Lung (tissue), 12 donors: ENCODE results near the gene TTLL8. TPM values are rescaled to one million over a fixed set of nuclear protein-coding genes. Genes with fewer than 3 reads are reported as not detected.

Source experiments
- ATAC-seq: fragments of 200-7000 bp; cut with Tn5 transposase; one replicate; pipeline ENCODE4 v1.9.1; 2020; ENCODE audit warnings: moderate number of reproducible peaks; ENCODE audit not compliant: insufficient read depth, low FRiP score
- DNase-seq, 3 donors: peaks; one replicate each; pipeline ENCODE4 v3.0.0-alpha.2; 2013 to 2017
- H3K27ac ChIP-seq, 2 donors: one replicate each; pipeline ENCODE4 v1.5.1; 2013; ENCODE audit warnings: mild to moderate bottlenecking in 2 of 2, moderate library complexity in 2 of 2, control low read depth in 1 of 2, inconsistent platforms in 1 of 2, low read depth in 1 of 2, low read length in 1 of 2
- H3K27me3 ChIP-seq, 3 donors: one replicate each; pipeline ENCODE4 v1.5.1; 2013; ENCODE audit warnings: low read length in 2 of 3; ENCODE audit not compliant: control insufficient read depth in 3 of 3, insufficient read depth in 3 of 3
- H3K36me3 ChIP-seq, 4 donors: one replicate each; pipeline ENCODE4 v1.5.1; 2013; ENCODE audit warnings: low read length in 4 of 4, mild to moderate bottlenecking in 1 of 4, moderate library complexity in 1 of 4; ENCODE audit not compliant: control insufficient read depth in 4 of 4, insufficient read depth in 4 of 4
- H3K4me1 ChIP-seq, 5 donors: one replicate each; pipeline ENCODE4 v1.5.1; 2013; ENCODE audit warnings: low read length in 5 of 5, mild to moderate bottlenecking in 2 of 5, moderate library complexity in 1 of 5; ENCODE audit not compliant: control insufficient read depth in 5 of 5, insufficient read depth in 5 of 5
- H3K4me3 ChIP-seq: one replicate; pipeline ENCODE4 v1.5.1; 2013; ENCODE audit warnings: mild to moderate bottlenecking, control low read depth, moderate library complexity
- H3K9ac ChIP-seq, 2 donors: one replicate each; pipeline ENCODE4 v1.5.1; 2013; ENCODE audit warnings: low read length in 2 of 2, control low read depth in 1 of 2; ENCODE audit not compliant: insufficient read depth in 1 of 2
- H3K9me3 ChIP-seq, 4 donors: one replicate each; pipeline ENCODE4 v1.5.1; 2013; ENCODE audit warnings: low read length in 3 of 4, mild to moderate bottlenecking in 1 of 4, moderate library complexity in 1 of 4; ENCODE audit not compliant: control insufficient read depth in 4 of 4, insufficient read depth in 3 of 4
- WGBS, 2 donors: extraction: QIAGEN DNeasy Blood & Tissue Kit; methylation state at CpG; one replicate each; pipeline ENCODE4 v1.1.7; 2013; 5-methylcytosine and 5-hydroxymethylcytosine counted together
- polyA plus RNA-seq, 2 donors: library from polyadenylated mRNA; stranded (reverse); fragments of 200-250 nt; gene quantifications; one replicate each; pipeline ENCODE4 v1.2.1, GENCODE V29; 2013
- total RNA-seq, 2 donors: library from RNA; depleted of rRNA in 1 of 2; stranded (reverse); fragments of >200 nt in 1 of 2; gene quantifications; one replicate each; pipeline ENCODE4 v1.2.1, GENCODE V29; 2014 to 2021
- TF ChIP-seq, protein P1 (sequence below): IDR thresholded peaks from 2 replicates; pipeline ENCODE4 v1.5.1; 2012; ENCODE audit warnings: mild to moderate bottlenecking; ENCODE audit errors: control extremely low read depth, extremely low read depth
- donor health status: control.
- donor health status: control.
- donor health status: Bipolar disorder and iron deficiency.
- donor health status: healthy.
- donor health status: DM: yes; HTN: yes; CAD: no.

TTLL8 gene
- total and polyA plus RNA-seq, 4 donors = not detected

DNA sequence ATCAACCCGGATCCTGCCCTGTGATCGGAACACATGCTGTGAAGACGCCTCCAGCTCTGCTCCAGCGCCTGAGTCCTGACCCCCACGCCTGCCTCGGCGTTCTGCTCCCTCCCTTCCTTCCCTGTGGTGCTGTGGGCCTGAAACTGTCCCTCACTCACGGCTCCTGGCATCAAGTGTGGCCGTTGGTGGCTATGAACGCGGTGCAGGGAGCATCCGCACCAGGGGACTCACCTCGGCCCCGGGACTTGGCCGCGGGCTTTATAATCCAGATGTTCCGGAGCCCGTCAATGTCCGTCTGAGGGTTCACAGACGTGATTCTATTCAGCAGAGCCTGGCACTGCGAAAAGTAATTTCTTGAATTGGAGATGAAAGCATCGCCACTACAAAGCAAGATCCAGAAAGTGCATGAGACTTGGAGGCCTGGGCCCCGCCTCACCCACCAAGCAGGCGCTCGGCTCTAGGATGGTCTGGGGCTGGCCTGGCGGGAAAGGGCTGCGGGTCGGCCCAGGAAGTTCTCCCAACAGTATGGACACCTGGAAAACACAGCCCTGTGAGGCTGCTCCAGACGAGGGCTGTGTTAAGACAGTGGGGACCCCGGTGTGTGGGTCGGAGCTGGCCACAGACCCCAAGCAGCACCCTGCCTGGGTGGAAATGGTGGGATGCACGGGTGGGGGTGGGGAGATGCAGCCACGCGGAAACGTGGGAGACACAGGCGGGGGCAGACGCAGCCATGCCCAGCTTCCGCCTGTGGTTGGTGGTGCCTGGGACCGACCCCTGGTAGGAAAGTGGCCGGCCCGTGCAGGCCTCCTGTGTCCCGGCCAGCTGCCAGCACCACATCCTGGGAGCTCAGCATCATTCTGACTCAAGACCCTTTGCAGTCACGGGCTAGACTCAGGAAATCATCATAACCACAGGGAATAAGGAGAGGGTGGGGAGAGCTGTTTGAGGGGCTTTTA is 23.7 kb downstream of the TTLL8 start:
- WGBS, 2 donors = 73 to 86% methylated on average over 43 of the region's 43 CpGs
- no peak overlapping the region for H3K9ac ChIP-seq
- TF ChIP-seq, protein P1, sequence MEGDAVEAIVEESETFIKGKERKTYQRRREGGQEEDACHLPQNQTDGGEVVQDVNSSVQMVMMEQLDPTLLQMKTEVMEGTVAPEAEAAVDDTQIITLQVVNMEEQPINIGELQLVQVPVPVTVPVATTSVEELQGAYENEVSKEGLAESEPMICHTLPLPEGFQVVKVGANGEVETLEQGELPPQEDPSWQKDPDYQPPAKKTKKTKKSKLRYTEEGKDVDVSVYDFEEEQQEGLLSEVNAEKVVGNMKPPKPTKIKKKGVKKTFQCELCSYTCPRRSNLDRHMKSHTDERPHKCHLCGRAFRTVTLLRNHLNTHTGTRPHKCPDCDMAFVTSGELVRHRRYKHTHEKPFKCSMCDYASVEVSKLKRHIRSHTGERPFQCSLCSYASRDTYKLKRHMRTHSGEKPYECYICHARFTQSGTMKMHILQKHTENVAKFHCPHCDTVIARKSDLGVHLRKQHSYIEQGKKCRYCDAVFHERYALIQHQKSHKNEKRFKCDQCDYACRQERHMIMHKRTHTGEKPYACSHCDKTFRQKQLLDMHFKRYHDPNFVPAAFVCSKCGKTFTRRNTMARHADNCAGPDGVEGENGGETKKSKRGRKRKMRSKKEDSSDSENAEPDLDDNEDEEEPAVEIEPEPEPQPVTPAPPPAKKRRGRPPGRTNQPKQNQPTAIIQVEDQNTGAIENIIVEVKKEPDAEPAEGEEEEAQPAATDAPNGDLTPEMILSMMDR = no peak
- no peak for ATAC-seq
- no peaks in the 10 kb centered on the region for H3K36me3 ChIP-seq
- H3K4me1 ChIP-seq = no peaks in the 10 kb centered on the region
- no peak for DNase-seq
- no peaks in the 10 kb centered on the region for H3K27me3 ChIP-seq
- H3K9me3 ChIP-seq = peaks cover 0 to 6% (median under 1%) of the 10 kb centered on the region in 4 donors
- no peak overlapping the region for H3K27ac ChIP-seq
- no peak overlapping the region for H3K4me3 ChIP-seq

DNA sequence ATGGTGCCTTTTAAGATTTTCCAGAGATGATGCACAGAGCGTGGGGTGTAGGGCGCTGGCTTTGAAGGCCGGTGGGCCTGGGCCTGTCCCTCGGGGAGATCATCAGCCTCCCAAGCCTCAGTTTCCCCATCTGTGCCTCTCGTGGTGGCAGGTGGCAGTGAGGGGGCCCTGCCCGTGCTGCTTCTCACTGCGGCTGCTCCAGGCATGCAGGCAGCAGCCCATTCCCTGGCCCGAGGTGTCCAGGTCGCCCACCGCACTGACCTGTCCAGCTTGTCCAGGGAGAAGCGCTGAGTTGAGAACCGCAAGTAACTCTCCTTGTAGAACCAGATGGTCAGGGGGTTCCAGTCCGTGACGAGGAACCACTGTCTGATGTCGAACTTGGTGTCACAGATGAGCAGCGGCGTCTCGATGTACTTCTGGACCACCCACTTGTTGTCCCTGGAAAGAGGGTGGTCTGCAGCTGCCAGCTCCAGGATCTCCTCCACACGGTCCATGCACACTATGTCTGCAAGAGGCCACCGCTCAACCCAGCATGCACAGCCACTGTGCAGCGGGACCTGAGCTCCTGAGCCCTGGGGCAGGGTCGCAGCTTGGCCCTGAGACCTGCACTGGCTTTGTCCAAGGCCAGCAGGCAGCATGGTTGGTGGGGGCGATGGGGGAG is 25.0 kb downstream of the TTLL8 start:
- WGBS, 2 donors = 90 to 94% methylated on average over 23 of the region's 23 CpGs

DNA sequence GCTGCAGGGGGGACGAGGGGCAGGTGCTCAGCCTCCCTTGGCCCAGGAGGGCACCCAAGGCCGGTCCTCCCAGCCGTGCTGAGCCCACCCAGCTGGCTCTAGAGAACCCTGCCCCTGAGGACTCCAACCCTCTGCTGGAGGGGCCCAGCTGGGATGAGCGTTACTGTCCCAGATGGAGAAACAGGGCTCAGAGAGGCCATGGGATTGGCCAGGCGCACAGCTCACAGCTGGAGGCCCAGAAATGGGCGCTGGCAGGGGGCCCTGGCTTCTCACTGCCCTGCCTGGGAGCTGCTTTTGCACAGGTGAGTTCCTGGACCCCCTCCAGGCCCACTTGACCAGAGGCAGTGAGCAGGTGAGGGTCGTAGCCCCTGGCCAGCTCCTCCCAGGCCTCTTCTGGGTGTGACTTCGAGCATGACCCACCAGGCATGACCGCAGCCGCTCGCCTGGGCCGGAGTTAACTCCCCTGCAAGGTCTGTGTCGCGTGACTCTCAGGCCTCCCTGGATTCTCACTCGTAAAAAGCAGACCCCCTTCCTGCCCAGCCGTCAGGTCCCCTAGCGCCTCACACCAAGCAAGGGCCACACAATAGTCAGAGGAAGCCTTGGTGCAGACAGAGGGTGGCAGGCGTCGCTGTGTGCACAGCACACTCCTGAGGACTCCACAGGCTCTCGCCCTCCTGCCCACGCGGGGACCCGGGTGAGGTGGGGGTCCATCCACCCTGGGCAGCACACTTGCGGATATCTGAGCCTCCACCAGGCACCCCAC is 25.8 kb downstream of the TTLL8 start:
- Histone ChIP-seq H3K9me3 (peaks cover 0 to 6% (median 0%) of the 10 kb centered on the region in 4 donors), H3K4me1 (no peaks in the 10 kb centered on the region), H3K4me3 (no peak overlapping the region), H3K9ac (no peak overlapping the region), H3K27me3 (no peaks in the 10 kb centered on the region), H3K27ac (no peak overlapping the region), H3K36me3 (no peaks in the 10 kb centered on the region)
- TF ChIP-seq, protein P1 = no peak
- ATAC-seq (no peak), DNase-seq (no peak)
- WGBS, 2 donors = 86 to 90% methylated on average over 23 to 24 of the region's 24 CpGs

More for the DNA sequence above, 25.0 kb downstream of the TTLL8 start:
- H3K9me3 ChIP-seq = peaks cover 0 to 6% (median 0%) of the 10 kb centered on the region in 4 donors
- no peak overlapping the region for H3K27ac ChIP-seq
- H3K36me3 ChIP-seq = no peaks in the 10 kb centered on the region
- ATAC-seq (no peak), DNase-seq (no peak)
- TF ChIP-seq, protein P1 = no peak
- no peak overlapping the region for H3K9ac ChIP-seq
- H3K4me3 ChIP-seq = no peak overlapping the region
- H3K4me1 ChIP-seq = no peaks in the 10 kb centered on the region
- H3K27me3 ChIP-seq = no peaks in the 10 kb centered on the region
